ENCODE data around the gene PPP2R3A.

- no peak for TF ChIP-seq GATA3 (IDR thresholded peaks at IDR 0.05; ENCODE audit: low read depth, low read length)
- TF ChIP-seq GATA2 (IDR thresholded peaks at IDR 0.05; ENCODE audit: low read depth, low read length), result no peak
Observed at GRCh38 chr3:136120373-136121348, 155.1 kb downstream of the PPP2R3A start.
